G401.6 (cell line): ENCODE results near the gene SIGLEC10.
"Not testable (repeated sequence)": the region's sequence is repeated elsewhere in the genome, so short reads cannot be mapped to it uniquely, and the experiment has no call there.

ENCODE experiments used
- FAIRE-seq: peaks from 2 replicates; lab custom pipeline; 2012; peaks lifted over from hg19 to GRCh38; lab: Jason Lieb, UNC

Gene SIGLEC10

GRCh38 chr19:51439021-51439465, 21.6 kb upstream of the SIGLEC10 start:
- no peak for FAIRE-seq

DNA sequence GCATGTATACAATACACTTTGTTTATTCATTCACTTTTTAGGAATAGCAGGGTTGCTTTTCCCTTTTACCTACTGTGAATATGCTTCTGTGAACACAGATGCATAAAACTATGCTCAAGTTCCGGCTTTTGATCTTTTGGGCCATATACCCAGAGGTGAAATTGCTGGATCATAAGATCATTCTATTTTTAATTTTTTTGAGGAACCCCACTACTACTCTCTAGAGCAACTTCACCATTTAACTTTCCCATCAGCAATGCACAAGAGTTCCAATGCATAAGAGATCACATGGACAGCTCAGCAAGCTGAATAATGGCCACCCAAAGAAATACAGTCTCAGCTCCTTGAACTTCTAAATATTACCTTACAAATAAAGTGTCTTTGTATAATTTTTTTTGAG, 17.0 kb upstream of the SIGLEC10 start:
- no peak for FAIRE-seq

DNA sequence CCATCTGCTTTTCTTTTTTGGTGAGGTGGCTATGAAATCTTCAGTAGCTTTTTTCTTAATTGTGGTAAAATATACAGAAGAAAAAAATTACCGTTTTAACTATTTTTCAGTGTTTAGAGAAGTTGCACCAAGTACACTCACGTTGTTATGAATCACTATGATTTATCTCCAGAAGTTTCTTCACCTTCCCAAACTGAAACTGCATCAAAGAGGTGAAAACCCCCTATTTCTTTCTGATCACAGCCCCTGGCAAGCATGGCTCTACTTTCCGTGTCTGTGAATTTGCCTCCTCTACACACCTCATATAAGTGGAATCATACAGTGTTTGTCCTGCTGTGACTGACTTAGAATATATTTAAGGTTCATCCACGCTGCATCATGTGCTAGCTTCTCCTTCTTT, 15.6 kb upstream of the SIGLEC10 start:
- FAIRE-seq: no peak

DNA sequence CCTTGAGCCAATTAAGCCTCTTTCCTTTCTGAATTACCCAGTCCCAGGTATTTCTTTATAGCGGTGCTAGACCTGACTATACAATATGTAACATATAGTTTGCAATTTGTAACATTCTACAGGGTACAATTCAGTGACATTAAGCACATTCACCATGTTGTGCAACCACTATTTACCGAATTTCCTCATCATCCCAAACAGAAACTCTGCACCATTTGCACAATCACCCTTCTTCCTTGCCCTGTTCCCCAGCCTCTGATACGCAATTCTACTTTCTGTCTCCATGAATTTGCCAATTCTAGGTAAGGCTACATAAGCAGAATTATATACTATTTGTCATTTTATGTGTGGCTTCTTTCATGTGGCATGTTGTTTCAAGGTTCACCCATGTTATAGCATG, 13.7 kb upstream of the SIGLEC10 start:
- FAIRE-seq: no peak

- FAIRE-seq: no peak
Measured at GRCh38 chr19:51430221-51430620, 12.8 kb upstream of the SIGLEC10 start.

DNA sequence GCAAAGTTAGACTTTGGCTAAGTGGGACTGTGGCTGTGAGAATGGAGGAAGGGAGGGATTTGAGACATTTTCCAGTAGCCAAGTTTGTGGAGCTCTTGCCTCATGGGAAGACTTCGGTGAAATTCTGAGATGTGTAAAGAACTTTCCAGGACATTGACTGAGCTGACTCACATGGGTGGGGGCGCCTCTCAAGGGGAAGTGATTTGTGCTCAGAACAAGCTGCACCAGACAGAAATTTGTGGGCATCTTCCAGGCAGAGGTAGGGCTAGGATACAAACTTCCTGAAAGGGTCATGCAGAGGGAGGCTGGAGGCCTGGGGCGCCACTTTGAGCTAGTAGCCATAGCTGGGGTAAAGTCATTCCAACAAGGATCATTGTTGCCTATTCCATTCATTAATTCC, 9.8 kb upstream of the SIGLEC10 start:
- FAIRE-seq: no peak

- no peak for FAIRE-seq
Measured at GRCh38 chr19:51422053-51422448, 4.6 kb upstream of the SIGLEC10 start.

DNA sequence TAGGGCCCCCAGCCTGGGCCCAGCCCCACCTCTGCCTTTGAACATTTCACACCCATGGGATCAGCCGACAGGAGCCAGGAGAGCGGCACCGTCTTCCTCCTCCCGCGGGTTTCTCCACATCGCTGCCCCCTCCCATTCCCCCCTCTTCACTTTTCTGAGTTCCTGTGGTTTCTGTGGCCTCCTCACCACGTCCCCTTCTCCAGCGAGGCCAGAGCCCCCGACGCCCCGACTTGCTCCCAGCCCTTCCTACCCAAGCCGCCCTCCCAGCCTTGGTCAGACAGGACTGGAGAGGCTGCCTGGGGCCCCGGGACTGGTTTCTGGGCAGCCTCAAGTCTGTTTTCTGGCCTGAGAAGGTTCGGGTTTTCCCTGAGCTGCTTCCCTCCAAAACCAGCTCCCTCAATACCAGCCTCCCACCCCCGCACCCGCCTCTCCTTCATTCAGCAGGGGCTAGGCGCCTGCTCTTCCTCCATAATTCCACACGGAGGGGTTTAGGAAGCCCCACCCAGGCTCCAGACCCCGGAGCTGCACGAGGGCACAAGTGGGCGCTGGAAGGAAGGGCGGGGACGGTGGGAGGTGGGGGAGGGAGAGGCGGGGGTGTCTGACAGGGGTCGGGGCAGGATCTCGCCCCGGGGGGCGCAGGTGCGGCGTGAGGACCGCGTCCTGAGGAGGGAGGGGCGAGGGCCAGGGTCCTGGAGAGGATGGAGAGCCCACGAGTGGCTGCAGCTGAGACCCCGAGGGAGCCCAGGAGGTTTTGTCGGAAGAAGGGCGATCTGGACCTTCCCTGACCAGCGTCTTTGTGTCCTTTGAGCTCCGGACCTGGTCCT, 4.0 kb upstream of the SIGLEC10 start:
- FAIRE-seq: no peak

- not testable (repeated sequence) for FAIRE-seq
Measured at GRCh38 chr19:51420511-51420910, 3.1 kb upstream of the SIGLEC10 start.

- no peak for FAIRE-seq
Measured at GRCh38 chr19:51418707-51419106, 1.3 kb upstream of the SIGLEC10 start.

DNA sequence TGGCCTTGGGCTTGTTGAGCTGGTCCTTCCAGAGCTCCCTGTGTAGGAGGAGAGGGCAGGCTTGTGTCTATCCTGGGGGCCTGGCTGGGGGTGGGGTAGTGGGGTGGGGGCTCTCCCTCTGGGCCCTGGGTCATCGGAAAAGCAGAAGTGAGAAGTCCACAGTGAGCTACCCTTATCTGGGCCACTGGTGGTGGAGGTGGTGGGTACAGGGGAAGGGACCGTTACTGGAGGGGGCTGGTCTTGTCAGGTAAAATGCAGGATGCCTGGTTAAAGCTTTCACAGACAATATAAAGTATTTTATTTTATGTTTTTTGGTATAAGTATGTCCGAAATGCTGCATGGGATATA, 342 bp upstream of the SIGLEC10 start:
- FAIRE-seq: no peak

DNA sequence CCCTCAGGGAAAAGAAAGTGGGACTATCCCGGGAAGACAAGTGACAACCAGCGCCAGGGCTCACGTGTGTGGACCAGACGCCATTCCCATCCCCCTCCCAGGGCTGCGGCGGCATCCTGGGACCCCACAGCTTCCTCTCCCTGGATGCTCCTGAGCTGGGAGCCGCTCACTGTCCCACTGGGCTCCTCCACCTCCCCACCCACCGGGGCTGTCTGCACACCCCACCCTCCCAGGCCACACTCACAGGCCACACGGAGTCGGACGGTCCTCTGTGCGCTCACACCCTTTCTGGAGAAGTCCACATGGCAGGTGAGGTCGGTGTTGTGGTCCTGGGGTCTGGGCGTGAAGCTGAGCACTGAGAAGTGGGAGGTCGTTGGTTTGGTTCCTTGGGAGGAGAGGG, 1.0 kb downstream of the SIGLEC10 start:
- FAIRE-seq: not testable (repeated sequence)

DNA sequence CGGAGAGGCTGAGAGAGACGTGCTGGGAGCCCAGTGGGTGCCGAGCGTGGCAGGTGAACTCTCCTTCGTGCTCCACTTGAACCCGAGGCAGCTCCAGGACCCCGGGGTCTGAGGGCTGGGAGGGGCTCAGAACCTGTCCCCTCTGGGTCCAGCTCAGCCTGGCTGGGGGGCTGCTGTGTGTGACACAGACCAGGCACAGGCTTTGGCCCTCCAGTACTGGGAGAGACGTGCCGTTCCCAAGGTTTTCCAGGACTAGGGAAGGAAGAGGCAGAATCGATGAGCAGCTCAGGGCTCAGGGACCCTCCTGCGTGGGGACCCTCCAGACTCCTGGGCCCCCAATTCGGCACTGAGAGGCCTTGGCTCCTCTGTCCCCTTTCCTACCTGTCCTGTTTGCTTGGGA, 2.3 kb downstream of the SIGLEC10 start:
- no peak for FAIRE-seq

DNA sequence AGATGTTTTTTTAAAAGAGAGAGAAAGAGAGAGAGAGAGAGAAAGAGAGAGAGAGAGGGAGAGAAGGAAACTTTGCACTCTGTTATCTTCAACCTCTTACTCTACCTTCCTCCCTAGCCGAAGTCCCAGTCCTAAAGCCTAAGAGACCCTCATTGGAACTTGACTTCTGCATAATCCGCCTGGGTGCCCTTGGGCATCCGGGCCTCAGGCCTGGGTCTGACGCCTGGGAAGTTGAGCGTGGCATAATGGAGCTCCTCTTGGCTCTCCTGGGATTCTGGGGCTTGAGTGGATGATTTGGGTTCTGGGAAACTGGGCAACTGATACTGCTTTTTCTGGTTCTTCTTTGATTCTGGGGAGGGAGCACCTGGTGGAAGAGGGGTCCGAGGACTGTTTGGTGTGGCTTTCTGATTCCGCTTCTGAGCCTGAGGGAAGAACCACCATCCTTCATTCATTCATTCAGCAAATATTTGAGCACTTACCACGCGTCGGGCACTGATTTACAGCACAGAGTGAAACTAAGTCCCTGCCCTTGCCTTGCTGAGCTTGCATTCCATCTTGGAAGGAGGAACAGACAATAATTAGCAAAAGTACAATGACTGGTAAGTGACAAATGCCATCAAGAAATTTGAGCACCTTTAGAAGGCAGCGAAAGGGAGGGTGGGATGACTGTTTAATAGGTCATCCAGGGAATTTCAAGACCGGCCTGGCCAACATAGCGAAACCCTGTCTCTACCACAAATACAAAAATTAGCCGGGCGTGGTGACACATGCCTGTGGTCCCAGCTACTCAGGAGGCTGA, 6.3 kb downstream of the SIGLEC10 start:
- FAIRE-seq: no peak

- no peak for FAIRE-seq
Measured at GRCh38 chr19:51407511-51408131, 9.8 kb downstream of the SIGLEC10 start.

DNA sequence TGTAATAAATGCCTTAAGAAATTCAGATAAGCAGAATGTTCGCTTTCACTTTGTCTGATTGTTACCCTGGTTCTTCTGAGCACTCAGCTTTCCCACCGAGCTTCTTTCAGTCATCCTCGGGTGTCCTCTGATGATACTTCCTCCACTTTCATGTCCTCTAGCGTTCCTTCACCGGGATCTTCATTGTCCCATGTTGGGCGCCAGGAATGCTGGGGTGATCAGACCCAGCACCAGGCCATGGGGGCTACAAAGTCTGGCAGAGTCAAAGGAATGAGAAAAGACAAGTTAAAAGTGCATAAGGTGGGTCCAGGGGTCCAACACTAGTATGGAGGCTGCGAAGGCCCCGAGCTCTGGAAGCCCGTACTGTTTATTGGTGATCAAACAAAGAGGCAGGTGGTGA, 15.3 kb downstream of the SIGLEC10 start:
- no peak for FAIRE-seq

DNA sequence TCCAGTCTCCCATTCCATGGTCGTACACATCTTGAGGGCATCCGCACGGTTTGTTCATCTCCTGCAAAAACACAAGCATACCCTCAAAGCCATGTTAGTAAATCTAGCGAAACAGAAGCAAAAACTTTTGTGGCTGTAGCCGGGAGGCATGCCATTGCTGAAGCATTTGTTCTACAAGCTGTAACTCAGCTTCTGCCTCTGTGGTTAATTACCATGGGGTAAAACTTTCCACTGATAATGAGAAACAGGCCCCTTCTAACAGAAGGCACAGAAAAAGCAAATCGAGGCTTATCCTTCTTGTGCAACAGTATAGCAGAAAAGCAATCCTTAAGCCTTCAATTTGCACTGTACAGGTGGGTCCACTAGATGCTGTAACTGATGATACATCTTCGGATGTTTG, 17.5 kb downstream of the SIGLEC10 start:
- FAIRE-seq: not testable (repeated sequence)

DNA sequence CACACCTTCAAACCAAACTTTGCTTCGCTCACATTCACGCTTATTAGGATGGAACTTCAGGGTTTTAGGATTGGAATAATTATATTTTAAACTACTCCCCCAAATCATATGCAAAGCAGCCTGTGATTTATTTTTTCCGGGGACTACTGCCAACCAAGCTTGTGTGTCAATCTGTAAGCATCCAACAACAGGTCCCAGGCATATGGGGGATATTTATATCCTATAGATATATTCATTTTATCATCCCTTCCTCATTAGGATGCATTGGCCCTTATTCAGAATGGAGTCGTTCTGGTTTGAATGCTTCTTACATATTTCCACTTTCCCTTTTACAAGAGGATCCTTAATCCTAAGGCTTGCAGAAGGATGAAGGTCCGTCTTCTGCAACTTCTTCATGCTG, 18.2 kb downstream of the SIGLEC10 start:
- no peak for FAIRE-seq

GRCh38 chr19:51398096-51398704, 19.2 kb downstream of the SIGLEC10 start:
- peak; percentile 94 for FAIRE-seq

DNA sequence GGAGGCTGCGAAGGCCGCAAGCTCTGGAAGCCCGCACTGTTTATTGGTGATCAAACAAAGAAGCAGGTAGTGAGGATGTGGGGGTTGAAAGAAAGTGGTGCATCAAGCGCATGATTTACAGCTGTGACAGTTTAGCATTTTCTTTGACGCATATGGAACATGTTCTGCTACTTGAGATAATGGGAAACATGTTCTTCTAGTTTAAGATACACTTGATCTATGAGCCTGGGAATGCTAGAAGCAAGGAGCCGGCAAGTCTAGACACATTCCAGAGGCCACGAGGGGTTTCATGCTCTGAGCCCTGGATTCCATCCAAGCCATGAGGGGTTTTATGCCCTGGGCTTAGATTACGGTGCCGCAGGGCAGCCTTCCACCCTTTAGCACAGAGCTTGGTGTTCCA, 20.0 kb downstream of the SIGLEC10 start:
- FAIRE-seq: not testable (repeated sequence)

- no peak for FAIRE-seq
Measured at GRCh38 chr19:51396175-51396574, 21.3 kb downstream of the SIGLEC10 start.

GRCh38 chr19:51394050-51394836, 23.2 kb downstream of the SIGLEC10 start:
- peak; percentile 99 for FAIRE-seq
